Keratinocyte (primary cell): ENCODE measurements around the gene KCTD21. TPM values are rescaled to one million over a fixed set of nuclear protein-coding genes. Genes with fewer than 3 reads are reported as not detected.

Experiments used
- DNase-seq: peaks from one replicate; pipeline ENCODE4 v3.0.0-alpha.2; 2011; ENCODE audit warnings: low read depth, missing footprints, low spot score
- FAIRE-seq: peaks from 2 replicates; lab custom pipeline; 2011; peaks lifted over from hg19 to GRCh38; lab: Jason Lieb, UNC
- H2AFZ ChIP-seq: 2 replicates; pipeline ENCODE4 v1.6.0; 2012; ENCODE audit warnings: low read length, control low read depth, inconsistent platforms; ENCODE audit not compliant: control insufficient read depth
- H3K27ac ChIP-seq: 2 replicates; pipeline ENCODE4 v1.5.1; 2011; ENCODE audit warnings: low read length; ENCODE audit not compliant: control insufficient read depth, insufficient read depth
- H3K27me3 ChIP-seq: 3 replicates; pipeline ENCODE4 v1.6.0; 2011; ENCODE audit warnings: low read length; ENCODE audit not compliant: control insufficient read depth, insufficient read depth; ENCODE audit errors: extremely low read depth
- H3K36me3 ChIP-seq, 2 experiments: 2 replicates in 1 of 2; 3 replicates in 1 of 2; pipeline ENCODE4 v1.5.1; 2011; ENCODE audit warnings: low read length in 2 of 2, mild to moderate bottlenecking in 1 of 2; ENCODE audit not compliant: control insufficient read depth in 2 of 2, insufficient read depth in 2 of 2; ENCODE audit errors: extremely low read depth in 1 of 2
- H3K4me1 ChIP-seq: 3 replicates; pipeline ENCODE4 v1.5.1; 2011; ENCODE audit warnings: low read length; ENCODE audit not compliant: control insufficient read depth, insufficient read depth; ENCODE audit errors: extremely low read depth
- H3K4me2 ChIP-seq: 3 replicates; pipeline ENCODE4 v1.6.0; 2011; ENCODE audit warnings: low read depth, low read length; ENCODE audit not compliant: control insufficient read depth, insufficient read depth; ENCODE audit errors: extremely low read depth
- H3K4me3 ChIP-seq, 3 experiments: fragments of 200-600 bp in 1 of 3; sonication (generic) in 1 of 3; 2 replicates in 2 of 3; 3 replicates in 1 of 3; pipeline ENCODE4 v1.5.1; 2011 to 2016; ENCODE audit warnings: low read length in 3 of 3, mild to moderate bottlenecking in 3 of 3, control low read depth in 2 of 3, inconsistent platforms in 1 of 3, low read depth in 1 of 3, mixed read lengths in 1 of 3, mixed run types in 1 of 3, moderate library complexity in 1 of 3; ENCODE audit not compliant: control insufficient read depth in 2 of 3, insufficient read depth in 2 of 3; ENCODE audit errors: extremely low read depth in 1 of 3
- H3K79me2 ChIP-seq: 2 replicates; pipeline ENCODE4 v1.6.0; 2012; ENCODE audit warnings: low read length; ENCODE audit not compliant: control insufficient read depth, insufficient read depth
- H3K9ac ChIP-seq: 3 replicates; pipeline ENCODE4 v1.6.0; 2011; ENCODE audit warnings: low read length; ENCODE audit not compliant: control insufficient read depth, insufficient read depth; ENCODE audit errors: extremely low read depth
- H3K9me1 ChIP-seq: 3 replicates; pipeline ENCODE4 v1.6.0; 2011; ENCODE audit warnings: low read length; ENCODE audit not compliant: control insufficient read depth, insufficient read depth; ENCODE audit errors: extremely low read depth
- H3K9me3 ChIP-seq: 2 replicates; pipeline ENCODE4 v1.5.1; 2012; ENCODE audit warnings: low read depth, low read length; ENCODE audit not compliant: control insufficient read depth
- H4K20me1 ChIP-seq: 3 replicates; pipeline ENCODE4 v1.6.0; 2011; ENCODE audit warnings: low read length; ENCODE audit not compliant: control insufficient read depth, insufficient read depth; ENCODE audit errors: extremely low read depth
- EZH2 ChIP-seq: IDR thresholded peaks from one replicate; pipeline ENCODE4 v1.6.1; 2012; ENCODE audit warnings: inconsistent platforms, mild to moderate bottlenecking, low read length, moderate library complexity
- dilution Hi-C: fragments of 300-500 bp; cut with MboI; formaldehyde crosslinking; loops from one replicate; pipeline ENCODE4 v1.7.0; 2020; ENCODE audit warnings: low sequenced_read_pairs; ENCODE audit not compliant: extremely low pct_ligation_motif_present
- polyA plus RNA-seq, 5 experiments: library from polyadenylated mRNA; depleted of rRNA in 3 of 5; stranded (reverse) in 3 of 5; stranded (forward) in 1 of 5; unstranded in 1 of 5; fragments of >200 nt; gene quantifications; 1 replicate in 1 of 5; 2 replicates in 3 of 5; 3 replicates in 1 of 5; pipeline versions ENCODE4 v1.2.1 to v1.2.3, GENCODE V29; 2011 to 2012; ENCODE audit warnings: missing spikeins in 2 of 5, low read depth in 1 of 5, low replicate concordance in 1 of 5
- TF ChIP-seq, protein P1 (sequence below), 3 experiments: IDR thresholded peaks in 1 of 3; conservative IDR thresholded peaks in 1 of 3; optimal IDR thresholded peaks in 1 of 3; 2 replicates in 2 of 3; 3 replicates in 1 of 3; pipeline versions ENCODE3 to v1.5.1; 2011; ENCODE audit warnings: low read length in 3 of 3, mild to moderate bottlenecking in 3 of 3, moderate library complexity in 2 of 3, control low read depth in 1 of 3, inconsistent platforms in 1 of 3; ENCODE audit not compliant: insufficient read depth in 2 of 3; ENCODE audit errors: extremely low read depth in 1 of 3

KCTD21 gene
- polyA plus RNA-seq, 1 donor (not counting 4 experiments of a cell fraction or from before 2014, with no cell fraction given), result 10.4 TPM

DNA sequence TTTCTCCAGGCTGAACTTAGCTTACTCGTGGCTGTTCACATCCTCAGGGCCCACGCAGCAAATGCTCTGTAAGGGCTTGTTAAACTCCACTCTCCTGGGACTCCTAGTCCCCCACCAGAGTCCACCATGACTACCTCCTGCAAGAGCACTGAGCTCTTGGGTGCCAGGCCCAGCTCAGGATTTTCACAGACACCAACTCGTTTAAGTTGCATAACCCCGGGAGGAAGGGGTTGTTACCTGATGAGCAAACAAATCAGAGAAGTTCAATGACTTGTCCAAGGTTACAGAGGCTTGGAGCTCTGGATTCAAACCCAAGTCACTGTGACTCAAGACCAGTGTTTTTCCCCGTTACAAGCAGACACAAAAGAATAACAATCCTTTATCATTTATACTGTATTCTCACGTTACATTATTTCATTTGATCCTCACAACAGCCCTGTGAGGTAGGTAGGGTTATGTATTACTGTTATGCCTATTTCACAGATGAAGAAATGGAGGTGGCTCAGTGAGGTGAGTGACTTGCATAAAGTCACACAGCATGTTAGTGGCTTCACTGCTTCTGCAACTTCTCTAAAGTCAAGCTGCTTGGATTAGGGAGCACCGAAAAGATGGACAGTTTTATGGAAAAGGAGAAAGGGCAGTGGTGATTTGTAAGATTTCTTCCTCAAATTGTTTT is 17.4 kb downstream of the KCTD21 start:
- no peaks in the 10 kb centered on the region for H3K9me3 ChIP-seq
- H3K4me1 ChIP-seq, result no peaks in the 10 kb centered on the region
- H3K36me3 ChIP-seq, result peaks cover 4 to 7% of the 10 kb centered on the region in 2 experiments
- no peak overlapping the region for H3K27ac ChIP-seq
- no peaks in the 10 kb centered on the region for H3K27me3 ChIP-seq
- no peak for FAIRE-seq
- no peak overlapping the region for H3K9ac ChIP-seq
- TF ChIP-seq EZH2, result no peak
- TF ChIP-seq, protein P1, sequence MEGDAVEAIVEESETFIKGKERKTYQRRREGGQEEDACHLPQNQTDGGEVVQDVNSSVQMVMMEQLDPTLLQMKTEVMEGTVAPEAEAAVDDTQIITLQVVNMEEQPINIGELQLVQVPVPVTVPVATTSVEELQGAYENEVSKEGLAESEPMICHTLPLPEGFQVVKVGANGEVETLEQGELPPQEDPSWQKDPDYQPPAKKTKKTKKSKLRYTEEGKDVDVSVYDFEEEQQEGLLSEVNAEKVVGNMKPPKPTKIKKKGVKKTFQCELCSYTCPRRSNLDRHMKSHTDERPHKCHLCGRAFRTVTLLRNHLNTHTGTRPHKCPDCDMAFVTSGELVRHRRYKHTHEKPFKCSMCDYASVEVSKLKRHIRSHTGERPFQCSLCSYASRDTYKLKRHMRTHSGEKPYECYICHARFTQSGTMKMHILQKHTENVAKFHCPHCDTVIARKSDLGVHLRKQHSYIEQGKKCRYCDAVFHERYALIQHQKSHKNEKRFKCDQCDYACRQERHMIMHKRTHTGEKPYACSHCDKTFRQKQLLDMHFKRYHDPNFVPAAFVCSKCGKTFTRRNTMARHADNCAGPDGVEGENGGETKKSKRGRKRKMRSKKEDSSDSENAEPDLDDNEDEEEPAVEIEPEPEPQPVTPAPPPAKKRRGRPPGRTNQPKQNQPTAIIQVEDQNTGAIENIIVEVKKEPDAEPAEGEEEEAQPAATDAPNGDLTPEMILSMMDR (optimal IDR thresholded peaks at IDR 0.05 in 1 of 3, IDR thresholded peaks at IDR 0.05 in 1 of 3, conservative IDR thresholded peaks at IDR 0.05 in 1 of 3; ENCODE audit: extremely low read depth in 1 of 3, insufficient read depth in 2 of 3, low read length in 3 of 3), result no peak
- no peak overlapping the region for H2AFZ ChIP-seq
- H3K9me1 ChIP-seq, result no peaks in the 10 kb centered on the region
- no peaks in the 10 kb centered on the region for H4K20me1 ChIP-seq
- H3K4me2 ChIP-seq, result no peak overlapping the region
- no peak overlapping the region for H3K4me3 ChIP-seq
- H3K79me2 ChIP-seq, result no peaks in the 10 kb centered on the region
- dilution Hi-C loops, result no loop called here
- DNase-seq, result no peak

DNA sequence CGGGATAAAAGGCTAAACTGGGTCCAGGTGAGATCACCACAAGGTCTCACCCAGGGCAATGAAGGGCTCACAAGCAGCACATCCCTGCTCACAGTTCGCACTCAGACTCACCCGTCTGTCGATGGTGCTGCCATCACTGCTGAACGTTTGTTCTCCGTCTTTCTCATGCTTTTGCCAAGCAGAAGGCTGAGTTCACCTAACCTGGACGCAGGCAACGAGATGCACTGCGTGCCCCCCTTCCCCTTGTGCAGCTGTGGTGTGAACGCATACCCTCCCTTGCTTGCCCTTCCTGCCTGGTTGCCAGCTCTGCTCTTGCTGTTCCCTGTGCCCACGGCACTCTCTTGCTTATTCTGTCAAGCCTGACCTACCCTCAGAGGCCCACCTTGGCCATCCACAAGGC is 18.0 kb downstream of the KCTD21 start:
- FAIRE-seq, result no peak
- Histone ChIP-seq H3K27ac (no peak overlapping the region), H3K36me3 (peaks cover 4 to 7% of the 10 kb centered on the region in 2 experiments), H3K4me3 (no peak overlapping the region), H3K9me1 (no peaks in the 10 kb centered on the region), H3K27me3 (no peaks in the 10 kb centered on the region), H3K9me3 (no peaks in the 10 kb centered on the region), H4K20me1 (no peaks in the 10 kb centered on the region), H2AFZ (no peak overlapping the region), H3K4me1 (no peaks in the 10 kb centered on the region), H3K79me2 (no peaks in the 10 kb centered on the region), H3K4me2 (no peak overlapping the region), H3K9ac (no peak overlapping the region)
- TF ChIP-seq, protein P1 (optimal IDR thresholded peaks at IDR 0.05 in 1 of 3, IDR thresholded peaks at IDR 0.05 in 1 of 3, conservative IDR thresholded peaks at IDR 0.05 in 1 of 3; ENCODE audit: extremely low read depth in 1 of 3, insufficient read depth in 2 of 3, low read length in 3 of 3), result no peak
- TF ChIP-seq EZH2, result no peak
- dilution Hi-C loops, result no loop called here
- DNase-seq, result no peak
